A673 (cell line): ENCODE results near the gene AHCYL2.

Experiments
- EZH2 ChIP-seq: fragments of 200-600 bp; sonication (generic); IDR thresholded peaks from 2 replicates; pipeline ENCODE4 v1.6.1; 2017; ENCODE audit warnings: borderline replicate concordance, low read depth, mild to moderate bottlenecking, mixed read lengths, antibody characterized with exemption, low read length; ENCODE audit not compliant: poor library complexity, severe bottlenecking
- TF ChIP-seq, protein P1 (sequence below): fragments of 300-800, 200-600 bp; sonication (generic); conservative IDR thresholded peaks from 2 replicates; pipeline ENCODE4 v1.5.1; 2017; ENCODE audit warnings: low read depth, mild to moderate bottlenecking, antibody characterized with exemption, low read length, moderate library complexity, mixed read lengths

DNA sequence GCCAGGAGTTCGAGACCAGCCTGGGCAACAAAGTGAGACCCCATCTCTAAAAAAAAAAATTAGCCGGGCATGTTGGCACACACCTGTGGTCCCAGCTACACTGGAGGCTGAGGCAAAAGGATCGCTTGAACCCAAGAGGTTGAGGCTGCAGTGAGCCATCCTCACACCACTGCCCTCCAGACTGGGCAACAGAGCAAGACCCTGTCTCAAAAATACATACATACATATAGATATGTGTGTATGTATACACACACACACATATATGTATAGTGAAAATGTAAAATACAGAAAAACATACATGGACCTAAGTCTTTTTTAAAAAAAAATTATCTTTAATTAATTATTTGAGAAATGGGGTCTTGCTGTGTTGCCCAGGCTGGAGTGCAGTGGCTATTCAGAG, 30.9 kb upstream of the AHCYL2 start:
- TF ChIP-seq, protein P1, sequence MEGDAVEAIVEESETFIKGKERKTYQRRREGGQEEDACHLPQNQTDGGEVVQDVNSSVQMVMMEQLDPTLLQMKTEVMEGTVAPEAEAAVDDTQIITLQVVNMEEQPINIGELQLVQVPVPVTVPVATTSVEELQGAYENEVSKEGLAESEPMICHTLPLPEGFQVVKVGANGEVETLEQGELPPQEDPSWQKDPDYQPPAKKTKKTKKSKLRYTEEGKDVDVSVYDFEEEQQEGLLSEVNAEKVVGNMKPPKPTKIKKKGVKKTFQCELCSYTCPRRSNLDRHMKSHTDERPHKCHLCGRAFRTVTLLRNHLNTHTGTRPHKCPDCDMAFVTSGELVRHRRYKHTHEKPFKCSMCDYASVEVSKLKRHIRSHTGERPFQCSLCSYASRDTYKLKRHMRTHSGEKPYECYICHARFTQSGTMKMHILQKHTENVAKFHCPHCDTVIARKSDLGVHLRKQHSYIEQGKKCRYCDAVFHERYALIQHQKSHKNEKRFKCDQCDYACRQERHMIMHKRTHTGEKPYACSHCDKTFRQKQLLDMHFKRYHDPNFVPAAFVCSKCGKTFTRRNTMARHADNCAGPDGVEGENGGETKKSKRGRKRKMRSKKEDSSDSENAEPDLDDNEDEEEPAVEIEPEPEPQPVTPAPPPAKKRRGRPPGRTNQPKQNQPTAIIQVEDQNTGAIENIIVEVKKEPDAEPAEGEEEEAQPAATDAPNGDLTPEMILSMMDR, result no peak
- TF ChIP-seq EZH2, result no peak
